Measurements from ENCODE around the gene ARRDC2.
"Not testable (repeated sequence)": the region's sequence is repeated elsewhere in the genome, so short reads cannot be mapped to it uniquely, and the experiment has no call there.

The ARRDC2 gene

DNA sequence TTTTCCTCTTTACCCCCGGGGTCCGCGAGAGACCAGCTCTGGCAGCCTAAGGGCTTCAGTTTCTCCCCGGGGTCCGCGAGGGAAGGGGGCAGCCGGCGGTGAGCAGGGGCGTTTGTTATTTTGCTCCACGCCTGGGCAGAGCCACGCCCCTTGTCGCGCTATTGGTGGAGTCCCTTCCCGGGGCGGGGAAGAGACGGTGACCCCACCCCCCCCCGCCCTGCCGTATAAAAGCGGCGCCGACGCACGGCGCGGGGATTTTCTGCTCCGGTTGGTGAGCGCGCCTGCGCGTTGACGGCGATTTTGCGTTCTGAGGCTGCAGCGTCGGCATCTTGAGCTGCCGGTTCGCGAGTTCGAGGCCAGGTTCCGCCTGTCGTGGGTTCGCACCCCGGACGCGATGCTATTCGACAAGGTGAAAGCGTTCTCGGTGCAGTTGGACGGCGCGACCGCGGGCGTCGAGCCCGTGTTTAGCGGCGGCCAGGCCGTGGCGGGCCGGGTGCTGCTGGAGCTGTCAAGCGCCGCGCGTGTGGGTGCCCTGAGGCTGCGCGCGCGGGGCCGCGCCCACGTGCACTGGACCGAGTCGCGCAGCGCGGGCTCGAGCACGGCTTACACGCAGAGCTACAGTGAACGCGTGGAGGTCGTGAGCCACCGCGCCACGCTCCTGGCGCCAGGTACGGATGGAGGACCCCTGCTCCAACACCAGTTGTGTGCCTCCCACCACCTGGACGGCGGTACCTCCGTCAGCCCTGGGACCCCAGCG, at the start of gene ARRDC2:
Gene ARRDC2, plus strand, starts transcription at position 254 of the 757 bp plus-strand sequence. Its CDS starts 141 bp downstream, at position 395.
- DNase-seq: peak; percentile 34

DNA sequence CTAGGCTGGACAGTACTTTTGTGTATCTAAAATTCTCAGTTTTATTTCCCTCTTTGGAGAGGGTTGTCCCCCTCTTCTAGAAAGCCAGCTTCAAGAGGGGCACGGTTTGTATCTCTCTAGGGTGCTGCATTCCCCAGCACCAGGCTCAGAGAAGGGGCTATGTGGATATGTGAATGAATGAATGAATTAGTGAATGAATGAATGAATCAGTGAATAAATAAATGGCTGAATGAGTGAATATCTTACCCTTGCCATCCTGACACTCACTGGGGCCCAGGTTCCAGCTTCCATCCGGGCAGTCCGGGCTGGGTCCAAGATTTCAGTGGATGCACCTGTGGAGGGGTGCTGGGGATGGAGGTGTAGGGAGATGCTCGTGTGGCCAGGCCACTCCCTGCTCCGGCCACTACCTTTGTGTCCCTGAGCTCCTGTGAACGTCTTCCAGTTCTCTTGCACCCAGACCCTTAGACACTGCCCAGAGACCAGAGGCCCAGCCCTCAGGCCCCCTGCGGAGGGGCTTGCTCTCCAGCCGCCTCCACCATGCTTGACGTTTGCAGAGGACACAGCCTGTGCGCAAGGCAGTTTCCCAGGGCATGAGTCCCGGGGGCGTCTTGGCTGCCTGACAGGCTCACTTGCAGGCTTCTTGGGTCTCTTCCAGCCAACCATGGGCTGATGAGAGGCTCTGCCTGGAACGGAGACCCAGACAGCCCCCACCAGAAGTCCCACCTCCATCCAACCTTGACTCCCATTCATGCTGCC, 43.9 kb upstream of the ARRDC2 start:
- DNase-seq: no peak

DNA sequence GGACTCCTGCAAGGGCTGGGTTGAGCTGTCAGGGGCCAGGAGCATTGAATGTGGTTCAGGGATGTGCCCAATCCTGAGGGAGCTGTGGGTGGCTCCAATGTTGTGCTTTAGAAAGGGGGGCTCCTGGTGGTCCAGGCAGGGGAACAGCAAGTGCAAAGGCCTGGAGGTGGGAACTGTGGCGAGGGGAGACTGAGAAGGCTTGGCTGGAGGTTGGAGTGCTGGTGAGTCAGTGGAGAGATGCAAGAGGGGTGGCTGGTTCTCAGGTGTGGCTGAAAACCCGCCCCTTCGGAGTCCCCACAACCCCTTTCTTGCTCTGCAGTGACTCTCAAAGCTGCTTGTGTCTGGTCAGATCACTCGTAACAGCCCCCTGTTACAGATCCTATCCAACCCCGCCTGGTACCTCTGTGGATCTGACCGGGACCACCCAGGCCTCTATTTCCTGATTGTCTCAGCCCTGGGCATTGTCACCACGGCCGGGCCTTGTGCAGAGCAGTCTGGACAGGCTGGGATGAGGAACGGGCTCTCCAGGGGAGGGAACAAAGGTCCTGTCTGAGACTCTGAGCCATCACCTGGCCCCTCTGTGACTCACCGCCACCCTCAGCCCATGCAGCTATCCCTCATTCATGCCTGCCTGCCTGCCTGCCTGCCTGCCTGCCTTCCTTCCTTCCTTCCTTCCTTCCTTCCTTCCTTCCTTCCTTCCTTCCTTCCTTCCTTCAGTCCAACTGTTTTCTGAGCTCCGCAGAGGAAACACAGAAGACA, 42.4 kb upstream of the ARRDC2 start:
- DNase-seq: no peak

DNA sequence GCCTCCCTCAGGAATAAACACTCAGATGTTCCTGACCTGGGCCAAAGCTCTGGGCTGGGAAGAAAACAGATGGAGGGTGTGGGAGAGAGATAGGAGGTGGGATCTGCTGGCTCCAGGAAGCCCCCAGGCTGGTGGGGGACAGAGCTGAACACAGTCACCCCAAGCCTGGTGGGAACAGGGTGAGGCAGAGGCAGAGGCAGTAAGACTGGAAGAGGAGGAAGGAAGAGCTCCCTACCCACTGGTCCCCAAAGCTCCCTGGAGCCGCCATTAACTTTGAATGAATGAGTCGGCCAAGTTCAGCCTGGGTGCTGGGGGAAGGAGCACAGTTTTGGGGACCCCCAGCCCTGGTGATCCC, 41.9 kb upstream of the ARRDC2 start:
- no peak for DNase-seq

DNA sequence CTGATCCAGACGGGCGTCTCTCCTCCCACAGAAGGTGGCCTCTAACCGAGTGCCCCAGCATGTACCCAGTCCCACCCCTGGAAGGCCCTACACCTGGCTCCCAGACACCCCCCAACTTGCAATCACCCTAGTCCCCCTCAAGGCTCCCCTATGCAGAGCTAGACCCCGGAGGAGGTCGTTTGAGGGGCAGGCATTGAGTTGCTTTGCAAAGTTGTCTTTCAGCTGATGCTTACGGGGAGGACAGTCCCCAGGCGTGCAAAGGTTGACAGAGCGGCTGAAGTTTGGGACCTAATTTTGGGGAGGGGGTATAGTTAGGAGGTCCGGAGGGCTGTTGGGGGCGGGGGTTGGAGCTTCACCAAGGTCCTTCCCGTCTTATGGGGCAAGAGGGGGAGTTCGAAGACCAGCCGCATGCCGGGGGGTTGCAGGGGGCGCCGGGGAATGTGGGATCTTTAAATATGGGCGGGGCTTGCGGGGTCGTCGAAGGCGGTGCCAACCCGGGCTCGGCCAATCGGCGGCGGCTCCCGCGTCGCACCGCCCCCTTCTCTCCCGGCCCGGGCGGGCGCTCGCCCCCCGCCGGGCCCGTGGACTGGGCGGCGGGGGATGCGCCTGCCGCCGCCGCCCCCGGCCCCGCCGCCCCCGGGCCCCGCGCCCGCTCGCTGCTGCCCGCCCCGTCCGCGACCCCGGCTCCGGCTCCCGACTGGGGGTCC, 41.3 kb upstream of the ARRDC2 start, which contains the start of gene KCNN1:
Gene KCNN1, plus strand, starts transcription at position 558 of the 707 bp plus-strand sequence. CDS start 6,782 bp downstream, outside the sequence.
- DNase-seq: no peak

DNA sequence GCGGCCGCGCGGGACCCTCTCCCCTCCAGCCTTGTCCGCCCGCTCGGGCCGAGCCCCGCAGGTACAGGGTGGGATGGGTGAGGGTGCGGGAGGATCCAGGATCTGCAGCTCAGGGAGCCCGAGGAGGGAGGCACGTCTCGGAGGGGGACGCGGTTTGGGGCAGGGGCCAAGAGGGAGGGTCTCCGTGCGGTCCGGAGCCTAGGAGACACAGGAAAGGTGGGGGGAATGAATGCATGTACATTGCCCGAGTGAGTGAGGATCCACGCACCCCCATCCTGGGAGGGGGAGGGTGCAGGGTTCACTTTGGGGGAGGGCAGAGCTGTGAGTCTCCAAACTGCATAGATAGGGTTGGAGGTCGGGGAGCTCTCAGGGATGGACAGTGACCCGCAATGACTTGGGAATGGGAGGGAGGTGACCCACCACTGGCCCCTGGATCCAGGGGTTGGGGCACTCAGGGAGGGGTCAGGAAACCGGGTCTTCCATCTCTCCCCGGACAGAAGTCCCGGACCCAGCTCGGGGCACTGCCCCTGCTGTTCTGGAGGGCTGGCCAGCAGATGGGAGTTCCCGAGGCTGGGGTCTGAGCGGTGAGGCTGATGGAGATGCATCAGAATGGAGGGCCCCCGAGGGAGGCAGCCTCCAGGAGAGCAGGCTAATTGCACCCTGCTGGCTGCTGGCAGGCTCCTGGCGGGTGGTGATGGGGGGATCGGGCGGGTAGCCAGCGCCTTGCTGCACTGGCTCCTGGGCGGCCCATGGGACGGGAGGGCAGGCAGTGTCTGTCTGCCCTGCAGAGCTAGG, 40.5 kb upstream of the ARRDC2 start:
- no peak for DNase-seq

DNA sequence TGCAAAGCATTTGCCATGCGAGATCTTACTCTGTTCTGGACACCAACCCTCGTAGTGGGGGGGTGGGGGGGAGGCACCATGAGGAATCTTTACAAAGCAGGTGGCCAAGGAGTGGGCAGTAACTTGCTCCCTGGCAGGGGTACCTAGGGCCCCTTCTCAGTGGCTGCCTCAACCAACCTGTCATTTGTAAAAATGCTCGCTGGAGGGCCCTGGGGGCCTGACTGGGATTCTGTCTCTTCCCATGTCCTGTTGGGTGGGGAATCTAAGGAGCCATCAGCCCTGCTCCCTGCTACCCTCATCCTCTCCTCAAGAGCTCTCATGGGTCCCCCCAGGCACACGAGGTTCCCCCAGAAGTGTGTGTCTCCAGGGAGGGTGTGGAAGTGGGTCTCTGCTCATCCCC, 39.6 kb upstream of the ARRDC2 start:
- DNase-seq: no peak

DNA sequence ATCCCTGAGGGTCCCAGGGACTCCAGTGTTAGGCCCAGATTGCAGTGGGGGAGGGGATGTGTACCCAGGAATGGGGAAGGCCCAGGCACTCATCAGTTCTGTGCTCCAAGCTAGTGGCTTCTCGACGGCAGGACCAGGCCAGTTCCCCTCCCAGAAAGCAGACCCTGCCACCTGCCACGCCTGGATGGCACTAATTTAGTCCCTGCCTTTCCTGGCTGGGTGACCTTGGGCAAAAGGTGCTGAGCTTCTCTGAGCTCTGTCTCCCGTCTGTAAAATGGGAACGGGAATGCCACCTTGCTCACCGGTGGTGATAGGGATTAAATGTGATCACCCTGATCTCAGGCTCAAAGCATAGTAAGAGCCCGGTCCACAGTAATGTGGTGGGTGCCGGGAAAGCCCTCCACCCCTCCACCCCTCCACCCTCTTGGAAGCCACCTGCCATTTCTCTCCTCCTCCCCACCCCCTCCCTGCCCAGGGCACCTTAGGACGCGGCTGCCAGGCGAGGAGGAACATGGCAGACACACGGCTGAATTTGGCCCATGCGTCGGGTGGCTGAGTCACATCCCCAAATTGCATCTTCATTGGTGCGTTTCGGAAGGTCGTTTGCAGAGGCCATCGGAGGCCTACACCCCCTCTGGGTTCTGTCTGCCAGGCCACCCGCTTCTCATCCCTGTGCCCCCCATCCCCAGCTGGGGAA, 38.7 kb upstream of the ARRDC2 start:
- no peak for DNase-seq

DNA sequence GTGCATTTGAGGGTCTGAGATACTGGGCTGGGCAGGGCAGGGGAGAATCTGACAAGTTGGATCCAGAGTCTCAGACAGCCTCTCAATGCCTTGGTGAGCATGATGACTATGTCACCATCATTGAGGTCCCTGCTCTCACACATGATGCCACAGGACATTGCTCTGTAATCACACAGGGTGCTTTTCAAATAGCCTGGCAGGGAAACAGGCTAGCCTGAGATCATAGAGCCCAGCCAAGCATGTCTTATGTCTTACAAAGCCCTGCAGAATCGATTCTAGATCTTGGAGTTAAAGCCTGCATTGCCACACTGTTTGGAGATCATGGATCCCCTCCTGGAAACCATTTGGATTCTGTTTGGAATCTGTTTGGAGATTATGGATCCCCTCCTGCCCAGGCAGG, 35.7 kb upstream of the ARRDC2 start:
- no peak for DNase-seq

DNA sequence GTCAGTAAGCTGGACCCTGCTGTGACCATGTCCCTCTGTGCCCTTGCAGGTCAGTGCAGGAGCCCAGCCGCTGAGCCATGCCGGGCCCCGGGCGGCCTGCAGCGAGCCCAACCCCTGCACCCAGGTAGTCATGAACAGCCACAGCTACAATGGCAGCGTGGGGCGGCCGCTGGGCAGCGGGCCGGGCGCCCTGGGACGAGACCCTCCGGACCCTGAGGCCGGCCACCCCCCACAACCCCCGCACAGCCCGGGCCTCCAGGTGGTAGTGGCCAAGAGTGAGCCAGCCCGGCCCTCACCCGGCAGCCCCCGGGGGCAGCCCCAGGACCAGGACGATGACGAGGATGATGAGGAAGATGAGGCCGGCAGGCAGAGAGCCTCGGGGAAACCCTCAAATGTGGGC, 34.2 kb upstream of the ARRDC2 start:
- no peak for DNase-seq

DNA sequence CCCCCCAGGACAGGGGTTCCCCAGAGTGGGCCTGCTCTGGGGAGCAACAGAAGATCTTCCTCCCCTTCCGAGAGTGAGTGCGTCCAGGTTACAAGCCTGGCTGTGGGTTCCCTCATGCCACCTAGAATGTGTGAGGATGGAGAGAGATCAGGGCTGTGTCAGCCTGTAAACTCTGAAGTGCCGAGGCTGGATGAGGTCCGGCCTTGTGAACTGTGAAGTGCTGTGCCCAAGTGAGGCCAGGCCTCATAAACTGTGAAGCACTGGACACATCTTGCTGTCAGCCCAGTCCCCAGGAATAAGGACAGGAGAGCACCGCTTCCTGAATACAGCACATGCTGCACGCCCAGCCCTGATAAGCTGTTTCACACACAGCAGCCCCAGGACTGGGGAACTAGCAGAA, 33.4 kb upstream of the ARRDC2 start:
- no peak for DNase-seq

DNA sequence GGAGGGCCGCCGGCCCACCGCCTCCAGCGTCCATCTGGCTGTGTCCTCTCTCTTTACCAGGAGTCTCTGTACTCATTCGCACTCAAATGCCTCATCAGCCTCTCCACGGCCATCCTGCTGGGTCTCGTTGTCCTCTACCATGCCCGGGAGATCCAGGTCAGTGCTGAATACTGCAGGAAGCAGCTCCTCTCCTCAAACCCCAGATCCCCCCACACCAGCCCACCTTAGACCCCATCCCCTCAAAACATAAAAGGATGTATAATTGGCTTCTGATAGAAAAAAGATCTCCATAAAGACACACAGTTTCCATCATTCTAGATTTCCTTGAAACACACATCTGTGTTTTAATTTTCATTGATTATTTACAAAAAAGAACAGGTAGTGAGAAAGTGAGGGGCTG, 32.9 kb upstream of the ARRDC2 start:
- no peak for DNase-seq

DNA sequence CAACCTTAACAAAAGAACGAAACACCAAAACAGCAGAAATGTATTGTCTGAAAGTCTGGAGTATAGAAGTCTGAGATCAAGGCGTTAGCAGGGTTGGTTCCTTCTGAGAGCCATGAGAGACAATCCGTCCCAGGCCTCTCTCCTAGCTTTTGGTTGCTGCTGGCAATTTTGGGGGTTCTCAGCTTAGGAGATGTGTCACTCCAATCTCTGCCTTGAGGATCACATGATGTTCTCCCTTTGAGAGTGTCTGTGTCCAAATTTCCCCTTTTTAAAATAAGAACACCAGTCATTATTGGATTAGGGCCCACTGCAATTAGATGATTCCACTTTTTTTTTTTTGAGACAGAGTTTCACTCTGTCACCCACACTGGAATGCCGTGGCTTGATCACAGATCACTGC, 30.9 kb upstream of the ARRDC2 start:
- DNase-seq: no peak

DNA sequence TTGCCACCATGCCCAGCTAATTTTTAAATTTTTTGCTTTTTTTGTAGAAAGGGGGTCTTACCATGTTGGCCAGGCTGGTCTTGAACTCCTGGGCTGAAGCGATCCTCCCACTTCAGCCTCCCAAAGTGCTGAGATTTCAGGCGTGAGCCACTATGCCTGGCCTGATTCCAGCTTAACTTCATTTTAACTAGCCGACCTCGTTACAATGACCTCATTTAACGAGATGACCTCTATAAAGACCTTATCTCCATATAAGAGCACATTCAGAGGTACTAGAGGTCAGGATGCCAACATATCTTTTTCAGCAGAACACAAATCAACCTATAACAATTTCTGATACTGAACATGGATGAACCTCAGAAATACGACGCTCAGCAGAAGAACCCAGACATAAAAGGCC, 30.5 kb upstream of the ARRDC2 start:
- DNase-seq: no peak

DNA sequence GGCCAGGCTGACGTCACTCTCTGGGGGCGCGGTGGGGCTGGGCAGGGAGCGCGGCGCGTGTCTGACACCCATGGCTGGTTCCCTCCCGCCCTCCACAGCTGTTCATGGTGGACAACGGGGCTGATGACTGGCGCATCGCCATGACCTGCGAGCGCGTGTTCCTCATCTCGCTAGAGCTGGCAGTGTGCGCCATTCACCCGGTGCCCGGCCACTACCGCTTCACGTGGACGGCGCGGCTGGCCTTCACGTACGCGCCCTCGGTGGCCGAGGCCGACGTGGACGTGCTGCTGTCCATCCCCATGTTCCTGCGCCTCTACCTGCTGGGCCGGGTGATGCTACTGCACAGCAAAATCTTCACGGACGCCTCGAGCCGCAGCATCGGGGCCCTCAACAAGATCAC, 26.4 kb upstream of the ARRDC2 start:
- DNase-seq: no peak

DNA sequence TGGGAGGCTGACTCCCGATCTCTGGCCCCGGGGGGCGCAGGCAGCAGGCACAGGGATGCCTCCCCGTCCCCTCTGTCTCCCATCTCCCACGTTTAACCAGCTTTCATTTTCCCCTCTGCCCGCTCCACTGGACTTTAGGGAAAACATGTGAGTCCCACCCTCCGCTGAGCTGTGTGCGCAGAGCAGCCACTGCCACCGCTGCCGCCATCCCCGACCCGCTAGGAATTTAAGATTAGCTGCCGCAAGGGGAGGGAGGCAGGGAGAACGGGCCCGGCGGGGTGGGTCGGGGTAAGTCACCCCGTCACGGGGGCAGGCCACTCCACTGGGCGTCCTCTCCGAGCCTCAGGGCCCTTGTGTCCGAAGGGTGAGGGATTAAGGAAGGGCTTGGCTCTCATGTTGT, 25.5 kb upstream of the ARRDC2 start:
- no peak for DNase-seq

DNA sequence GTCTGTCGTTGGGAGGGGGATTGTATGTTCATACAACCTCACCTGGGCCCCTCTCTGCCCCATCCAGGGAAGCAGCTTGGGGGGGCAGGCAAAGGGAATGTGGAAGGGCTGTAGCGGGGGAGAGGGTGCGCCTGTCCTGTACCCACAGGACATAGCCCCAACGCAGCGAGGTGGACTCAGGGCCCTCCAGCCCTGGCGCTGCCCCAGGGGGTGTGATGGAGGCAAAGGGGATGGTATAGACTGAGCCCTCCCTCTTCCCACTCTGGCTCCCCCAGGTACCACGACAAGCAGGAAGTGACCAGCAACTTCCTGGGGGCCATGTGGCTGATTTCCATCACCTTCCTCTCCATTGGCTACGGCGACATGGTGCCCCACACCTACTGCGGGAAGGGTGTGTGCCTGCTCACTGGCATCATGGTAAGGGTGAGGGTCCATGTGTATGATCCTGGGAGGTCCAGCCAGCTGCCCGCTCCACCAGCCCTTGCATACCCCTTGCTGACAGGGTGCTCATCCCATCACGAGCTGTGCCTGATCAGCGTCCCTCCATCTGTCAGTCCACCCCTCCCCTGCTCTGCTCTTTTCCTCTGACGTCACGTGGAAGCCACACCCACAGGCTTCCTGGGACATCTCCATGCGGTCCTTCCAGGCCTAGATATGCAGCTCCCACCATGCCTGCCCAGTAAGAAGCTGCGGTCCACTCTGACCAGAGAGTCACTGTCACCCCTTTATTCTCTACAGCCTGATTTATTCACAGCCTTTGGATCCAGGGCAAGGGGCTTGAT, 22.7 kb upstream of the ARRDC2 start:
- no peak for DNase-seq

DNA sequence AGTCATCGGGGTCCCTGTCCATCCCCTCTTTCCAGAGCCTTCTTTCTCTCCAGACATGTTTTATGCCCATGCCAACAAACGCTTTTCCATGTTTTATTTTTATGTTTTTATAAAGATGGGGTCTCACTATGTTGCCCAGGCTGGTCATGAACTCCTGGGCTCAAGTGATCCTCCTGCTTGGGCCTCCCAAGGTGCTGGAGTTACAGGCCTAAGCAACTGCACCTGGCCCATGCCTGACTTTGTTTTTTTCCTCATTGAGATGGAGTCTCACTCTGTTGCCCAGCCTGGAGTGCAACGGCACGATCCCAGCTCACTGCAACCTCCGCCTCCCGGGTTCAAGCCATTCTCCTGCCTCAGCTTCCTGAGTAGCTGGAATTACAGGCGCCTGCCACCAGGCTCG, 21.4 kb upstream of the ARRDC2 start:
- DNase-seq: not testable (repeated sequence)

DNA sequence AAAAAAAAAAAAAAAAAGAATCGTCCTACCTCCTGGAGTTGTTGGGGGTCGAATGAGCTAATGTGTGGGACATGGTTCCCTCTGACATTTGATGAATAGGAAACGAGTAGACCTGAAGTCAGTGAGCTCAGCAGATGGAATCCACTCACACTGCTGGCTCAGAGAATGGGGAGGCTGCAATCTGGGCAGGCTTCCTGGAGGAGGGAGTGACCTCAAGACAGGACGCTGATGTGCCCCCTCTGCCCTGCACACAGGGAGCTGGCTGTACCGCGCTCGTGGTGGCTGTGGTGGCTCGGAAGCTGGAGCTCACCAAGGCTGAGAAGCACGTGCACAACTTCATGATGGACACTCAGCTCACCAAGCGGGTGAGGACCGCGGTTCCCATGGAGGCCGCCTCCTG, 19.8 kb upstream of the ARRDC2 start:
- no peak for DNase-seq

DNA sequence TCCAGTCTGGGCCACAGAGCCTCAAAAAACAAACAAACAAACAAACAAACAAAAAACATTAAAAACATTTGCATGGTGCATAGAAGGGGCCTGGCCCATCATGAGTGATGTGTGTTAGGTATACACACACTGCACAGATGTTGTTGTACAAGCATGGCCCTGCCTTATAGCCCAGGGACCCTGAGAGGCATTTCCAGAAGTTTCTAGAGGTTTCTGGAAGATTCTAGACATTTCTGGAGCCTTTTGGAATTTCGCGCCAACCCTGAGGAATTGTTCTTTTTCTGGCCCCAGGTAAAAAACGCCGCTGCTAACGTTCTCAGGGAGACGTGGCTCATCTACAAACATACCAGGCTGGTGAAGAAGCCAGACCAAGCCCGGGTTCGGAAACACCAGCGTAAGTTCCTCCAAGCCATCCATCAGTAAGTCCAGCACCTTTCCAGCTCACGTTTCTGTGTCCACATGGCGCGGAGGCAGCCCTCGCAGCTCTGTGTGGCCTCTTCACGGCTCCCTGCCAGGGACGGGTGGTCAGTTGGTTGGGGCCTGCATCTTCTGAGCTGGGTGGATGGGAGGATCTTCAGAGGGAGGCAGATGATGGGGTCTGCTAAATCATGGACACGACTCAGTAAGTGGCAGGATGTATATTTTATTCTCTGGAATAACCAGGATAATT, 18.4 kb upstream of the ARRDC2 start:
- DNase-seq: no peak
